Kidney epithelial cell (primary cell): ENCODE results near the gene DNAI2. TPM values are rescaled to one million over a fixed set of nuclear protein-coding genes. Genes with fewer than 3 reads are reported as not detected.

Source experiments
- DNase-seq: peaks from one replicate; pipeline ENCODE4 v3.0.0-alpha.2; 2010; ENCODE audit warnings: low read depth
- H3K27me3 ChIP-seq: 2 replicates; pipeline ENCODE4 v1.6.0; 2011; ENCODE audit warnings: low read length; ENCODE audit not compliant: control insufficient read depth, insufficient read depth
- H3K36me3 ChIP-seq: 2 replicates; pipeline ENCODE4 v1.5.1; 2011; ENCODE audit warnings: low read length; ENCODE audit not compliant: control insufficient read depth, insufficient read depth
- H3K4me3 ChIP-seq: 2 replicates; pipeline ENCODE4 v1.5.1; 2011; ENCODE audit warnings: low read depth, mild to moderate bottlenecking, control low read depth, low read length
- total RNA-seq: library from RNA; depleted of rRNA; stranded (reverse); fragments of >200 nt; gene quantifications from 2 replicates; pipeline ENCODE4 v1.2.3, GENCODE V29; 2015
- TF ChIP-seq, protein P1 (sequence below): IDR thresholded peaks from 2 replicates; pipeline ENCODE4 v1.5.1; 2011; ENCODE audit warnings: mild to moderate bottlenecking, moderate library complexity, low read length, control low read depth, inconsistent platforms; ENCODE audit not compliant: insufficient read depth, poor library complexity, severe bottlenecking

DNAI2 gene
- total RNA-seq, 1 donor from 2014 or later, result not detected

DNA sequence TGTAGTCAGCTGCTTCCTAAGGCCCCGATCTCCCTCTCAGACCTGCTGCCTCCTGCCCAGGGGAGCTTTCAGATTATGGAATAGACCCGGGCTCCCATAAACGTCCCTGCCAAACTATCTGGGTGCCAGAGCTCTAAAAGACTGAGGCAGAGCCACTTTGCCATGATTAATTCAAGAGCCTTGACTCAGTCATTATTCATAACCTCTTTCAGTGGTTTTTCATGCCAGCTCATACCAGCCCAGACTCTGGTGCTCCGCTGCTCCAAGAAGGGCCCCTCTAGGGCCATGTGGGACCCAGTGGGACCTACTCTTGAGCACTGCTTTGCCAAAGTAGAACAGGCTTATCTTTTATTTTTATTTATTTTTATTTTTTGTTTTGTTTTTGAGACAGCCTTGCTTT lies 23.9 kb downstream of the DNAI2 start:
- no peaks in the 10 kb centered on the region for H3K36me3 ChIP-seq
- TF ChIP-seq, protein P1, sequence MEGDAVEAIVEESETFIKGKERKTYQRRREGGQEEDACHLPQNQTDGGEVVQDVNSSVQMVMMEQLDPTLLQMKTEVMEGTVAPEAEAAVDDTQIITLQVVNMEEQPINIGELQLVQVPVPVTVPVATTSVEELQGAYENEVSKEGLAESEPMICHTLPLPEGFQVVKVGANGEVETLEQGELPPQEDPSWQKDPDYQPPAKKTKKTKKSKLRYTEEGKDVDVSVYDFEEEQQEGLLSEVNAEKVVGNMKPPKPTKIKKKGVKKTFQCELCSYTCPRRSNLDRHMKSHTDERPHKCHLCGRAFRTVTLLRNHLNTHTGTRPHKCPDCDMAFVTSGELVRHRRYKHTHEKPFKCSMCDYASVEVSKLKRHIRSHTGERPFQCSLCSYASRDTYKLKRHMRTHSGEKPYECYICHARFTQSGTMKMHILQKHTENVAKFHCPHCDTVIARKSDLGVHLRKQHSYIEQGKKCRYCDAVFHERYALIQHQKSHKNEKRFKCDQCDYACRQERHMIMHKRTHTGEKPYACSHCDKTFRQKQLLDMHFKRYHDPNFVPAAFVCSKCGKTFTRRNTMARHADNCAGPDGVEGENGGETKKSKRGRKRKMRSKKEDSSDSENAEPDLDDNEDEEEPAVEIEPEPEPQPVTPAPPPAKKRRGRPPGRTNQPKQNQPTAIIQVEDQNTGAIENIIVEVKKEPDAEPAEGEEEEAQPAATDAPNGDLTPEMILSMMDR, result no peak
- H3K27me3 ChIP-seq, result no peaks in the 10 kb centered on the region
- no peak for DNase-seq
- H3K4me3 ChIP-seq, result no peak overlapping the region

DNA sequence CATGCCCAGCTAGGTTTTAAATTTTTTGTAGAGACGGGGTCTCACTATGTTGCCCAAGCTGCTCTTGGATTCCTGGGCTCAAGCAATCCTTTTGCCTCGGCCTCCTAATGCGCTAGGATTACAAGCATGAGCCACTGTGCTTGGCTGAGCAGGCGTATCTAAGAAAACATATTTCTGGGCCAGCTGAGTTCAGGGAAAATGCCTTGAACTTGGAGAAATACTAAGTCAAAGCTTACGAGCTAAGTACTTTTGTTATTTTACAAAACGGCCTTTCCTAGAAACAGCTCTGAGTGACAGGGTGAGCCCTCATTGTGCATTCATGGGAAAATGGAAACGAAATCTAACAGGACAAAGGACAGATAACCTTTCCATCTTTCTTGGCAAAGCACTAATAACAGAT lies 24.7 kb downstream of the DNAI2 start:
- H3K4me3 ChIP-seq, result no peak overlapping the region
- no peaks in the 10 kb centered on the region for H3K36me3 ChIP-seq
- H3K27me3 ChIP-seq, result no peaks in the 10 kb centered on the region
- TF ChIP-seq, protein P1, result no peak
- no peak for DNase-seq

DNA sequence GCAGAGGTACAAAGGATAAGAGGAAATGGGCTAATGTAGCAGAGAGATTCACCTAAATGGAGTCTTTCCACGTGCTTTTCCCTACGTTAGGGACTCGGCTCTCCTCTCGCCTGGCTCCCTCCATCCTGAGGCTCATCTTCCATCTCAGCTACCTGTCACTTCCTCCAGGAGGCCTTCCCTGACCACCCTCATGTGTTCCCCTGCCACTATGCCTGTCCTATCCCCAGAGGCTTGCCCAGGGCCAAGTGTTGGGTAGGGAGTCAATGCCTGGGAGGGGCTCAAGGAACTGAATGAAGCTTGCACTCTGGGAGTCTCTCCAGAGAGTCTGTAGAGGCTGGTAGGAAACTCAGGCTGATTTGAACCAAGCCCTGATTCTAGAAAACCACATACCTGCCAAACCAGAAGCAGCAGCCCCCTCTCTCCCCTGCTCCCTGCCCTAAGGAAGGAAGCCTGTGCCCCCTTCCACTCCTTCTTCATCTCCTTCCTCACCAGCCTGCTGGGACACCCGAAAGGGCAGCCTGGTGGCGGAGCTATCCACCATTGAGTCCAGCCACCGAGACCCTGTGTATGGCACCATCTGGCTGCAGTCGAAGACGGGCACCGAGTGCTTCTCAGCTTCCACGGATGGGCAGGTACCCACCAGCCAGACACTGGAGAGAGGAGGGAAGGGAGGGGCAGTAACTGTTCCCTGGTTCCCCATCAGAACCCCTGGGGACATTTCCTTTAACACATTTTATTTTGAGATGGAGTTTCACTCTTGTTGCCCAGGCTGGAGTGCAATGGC lies 25.4 kb downstream of the DNAI2 start:
- DNase-seq, result no peak
- Histone ChIP-seq H3K27me3 (no peaks in the 10 kb centered on the region), H3K4me3 (no peak overlapping the region), H3K36me3 (no peaks in the 10 kb centered on the region)
- TF ChIP-seq, protein P1, result no peak

DNA sequence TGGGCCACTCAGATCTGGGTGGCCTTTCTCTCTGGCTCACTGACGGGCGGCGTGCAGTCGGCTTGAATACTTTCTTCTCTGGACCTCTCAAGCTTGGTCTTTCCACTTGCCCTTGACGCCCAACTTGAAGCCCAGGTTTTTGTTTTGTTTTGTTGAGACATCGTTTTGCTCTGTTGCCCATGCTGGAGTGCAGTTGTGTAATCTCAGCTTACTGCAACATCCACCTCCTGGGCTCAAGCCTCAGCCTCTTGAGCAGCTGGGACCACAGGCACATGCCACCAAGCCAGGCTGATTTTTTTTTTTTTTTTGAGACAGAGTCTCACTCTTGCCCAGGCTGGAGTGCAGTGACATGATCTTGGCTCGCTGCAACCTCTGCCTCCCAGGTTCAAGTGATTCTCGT lies 29.3 kb downstream of the DNAI2 start:
- Histone ChIP-seq H3K27me3 (no peaks in the 10 kb centered on the region), H3K36me3 (no peaks in the 10 kb centered on the region), H3K4me3 (no peak overlapping the region)
- no peak for DNase-seq
- TF ChIP-seq, protein P1, result no peak

DNA sequence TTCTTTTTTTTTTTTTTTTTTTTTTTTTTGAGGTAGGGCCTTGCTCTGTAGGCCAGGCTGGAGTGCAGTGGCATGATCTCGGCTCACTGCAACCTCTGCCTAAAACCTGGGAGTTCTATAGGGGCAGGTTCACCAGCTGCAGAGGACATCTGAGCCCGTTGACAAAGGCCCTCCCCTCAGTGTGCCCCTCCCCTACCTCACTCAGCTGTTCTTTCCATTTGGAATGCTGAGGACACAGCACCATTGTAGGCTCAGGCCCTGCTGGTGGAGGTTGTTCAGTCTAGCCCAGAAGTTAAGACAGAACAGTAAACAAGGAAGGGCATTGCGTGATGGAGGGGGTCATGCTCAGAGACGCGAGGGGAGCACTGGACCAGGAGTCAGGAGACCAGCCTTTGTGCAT lies 30.1 kb downstream of the DNAI2 start:
- TF ChIP-seq, protein P1, result no peak
- no peak overlapping the region for H3K4me3 ChIP-seq

More for the DNA sequence above, 30.1 kb downstream of the DNAI2 start:
- no peak for DNase-seq
- Histone ChIP-seq H3K36me3 (no peaks in the 10 kb centered on the region), H3K27me3 (no peaks in the 10 kb centered on the region)
